ENCODE results near the gene CDC42BPB.

Gene CDC42BPB

DNA sequence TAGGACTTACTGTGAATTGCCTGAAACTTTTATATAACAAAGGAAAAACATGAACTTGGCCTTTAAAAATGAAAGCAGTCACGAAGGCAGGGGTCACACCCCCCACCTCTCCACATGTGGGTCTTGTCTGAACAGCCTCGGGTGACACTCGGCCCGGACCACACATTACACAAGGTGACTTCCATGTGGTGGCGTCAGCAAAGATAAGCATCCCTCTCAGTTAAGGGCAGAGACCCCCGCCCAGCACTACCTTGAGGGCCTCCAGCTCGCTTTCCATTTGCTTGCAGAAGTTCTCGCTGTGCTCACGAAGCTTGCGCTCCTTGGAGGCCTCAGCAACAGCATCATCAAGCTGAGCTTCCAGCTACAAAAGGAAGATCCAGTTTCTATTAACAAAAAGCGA lies 87.4 kb downstream of the CDC42BPB start:
- H3K4me3 ChIP-seq (ENCODE audit: low read length): no peak overlapping the region
- no peaks in the 10 kb centered on the region for H4K20me1 ChIP-seq (ENCODE audit: insufficient read depth, low read length)
- no peaks in the 10 kb centered on the region for H3K27me3 ChIP-seq (replicated peaks; ENCODE audit: insufficient read depth, low read length)
- H3K9me3 ChIP-seq (replicated peaks; ENCODE audit: insufficient read depth, low read length): no peaks in the 10 kb centered on the region
- TF ChIP-seq, protein P1, sequence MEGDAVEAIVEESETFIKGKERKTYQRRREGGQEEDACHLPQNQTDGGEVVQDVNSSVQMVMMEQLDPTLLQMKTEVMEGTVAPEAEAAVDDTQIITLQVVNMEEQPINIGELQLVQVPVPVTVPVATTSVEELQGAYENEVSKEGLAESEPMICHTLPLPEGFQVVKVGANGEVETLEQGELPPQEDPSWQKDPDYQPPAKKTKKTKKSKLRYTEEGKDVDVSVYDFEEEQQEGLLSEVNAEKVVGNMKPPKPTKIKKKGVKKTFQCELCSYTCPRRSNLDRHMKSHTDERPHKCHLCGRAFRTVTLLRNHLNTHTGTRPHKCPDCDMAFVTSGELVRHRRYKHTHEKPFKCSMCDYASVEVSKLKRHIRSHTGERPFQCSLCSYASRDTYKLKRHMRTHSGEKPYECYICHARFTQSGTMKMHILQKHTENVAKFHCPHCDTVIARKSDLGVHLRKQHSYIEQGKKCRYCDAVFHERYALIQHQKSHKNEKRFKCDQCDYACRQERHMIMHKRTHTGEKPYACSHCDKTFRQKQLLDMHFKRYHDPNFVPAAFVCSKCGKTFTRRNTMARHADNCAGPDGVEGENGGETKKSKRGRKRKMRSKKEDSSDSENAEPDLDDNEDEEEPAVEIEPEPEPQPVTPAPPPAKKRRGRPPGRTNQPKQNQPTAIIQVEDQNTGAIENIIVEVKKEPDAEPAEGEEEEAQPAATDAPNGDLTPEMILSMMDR (IDR thresholded peaks at IDR 0.05; ENCODE audit: low read length): no peak
- TF ChIP-seq EZH2 (optimal IDR thresholded peaks at IDR 0.05; ENCODE audit: low read depth, low read length) (no peak), EZH2phosphoT487 (IDR thresholded peaks at IDR 0.05; ENCODE audit: low read length) (no peak)
- H3K4me1 ChIP-seq (ENCODE audit: low read length): no peaks in the 10 kb centered on the region
- no peaks in the 10 kb centered on the region for H3K79me2 ChIP-seq (ENCODE audit: low read length)
- no peak overlapping the region for H3K27ac ChIP-seq (ENCODE audit: low read length)
- H2AFZ ChIP-seq (ENCODE audit: low read length): no peak overlapping the region
- no peak overlapping the region for H3K9ac ChIP-seq (ENCODE audit: low read length)
- H3K9me2 ChIP-seq (replicated peaks; ENCODE audit: insufficient read depth, low read length): no peaks in the 10 kb centered on the region
- no peak for DNase-seq
- no peak overlapping the region for H3K4me2 ChIP-seq (ENCODE audit: low read depth, low read length)
- no peaks in the 10 kb centered on the region for H3F3A ChIP-seq (ENCODE audit: insufficient read depth, low read length)
- H3K36me3 ChIP-seq (replicated peaks; ENCODE audit: insufficient read depth, low read length): no peaks in the 10 kb centered on the region

DNA sequence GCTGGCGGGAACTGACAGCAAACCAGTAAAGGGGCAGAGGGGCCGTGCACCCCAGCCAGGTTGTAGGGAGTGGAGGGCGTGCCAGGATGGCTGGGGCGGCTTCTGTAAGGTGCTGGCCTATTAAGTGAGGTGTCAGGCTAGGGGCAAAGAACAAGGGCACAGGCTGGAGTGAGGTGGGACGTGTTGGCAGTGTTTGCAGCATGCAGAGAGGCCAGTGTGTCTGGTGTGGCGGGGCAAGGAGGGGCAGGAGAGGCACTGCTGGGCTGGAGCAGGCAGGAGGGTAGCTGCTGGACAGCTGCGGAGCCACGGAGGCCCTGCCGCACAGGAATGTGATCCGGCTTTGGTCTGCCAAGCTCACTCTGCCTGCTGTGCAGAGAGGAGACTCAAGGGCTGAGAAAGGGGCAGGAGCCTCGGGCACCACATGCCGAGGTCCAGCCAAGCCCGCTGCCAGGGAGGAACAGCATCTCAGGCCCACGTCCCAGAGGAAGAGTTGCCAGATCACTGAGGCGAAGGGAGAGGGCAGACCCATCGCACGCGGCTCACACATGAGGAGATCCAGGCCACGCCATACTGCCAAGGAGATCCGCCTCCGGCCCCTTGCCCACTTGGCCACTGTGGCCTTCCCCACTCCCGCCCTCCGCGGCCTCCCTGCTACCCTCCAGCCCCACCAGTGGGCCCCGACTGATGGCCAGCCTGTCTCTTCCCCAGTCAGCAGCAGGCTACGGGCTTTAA lies 88.1 kb downstream of the CDC42BPB start:
- H4K20me1 ChIP-seq (ENCODE audit: insufficient read depth, low read length): no peaks in the 10 kb centered on the region
- no peak overlapping the region for H2AFZ ChIP-seq (ENCODE audit: low read length)
- no peak overlapping the region for H3K4me2 ChIP-seq (ENCODE audit: low read depth, low read length)
- no peak for DNase-seq
- no peaks in the 10 kb centered on the region for H3F3A ChIP-seq (ENCODE audit: insufficient read depth, low read length)
- H3K4me3 ChIP-seq (ENCODE audit: low read length): no peak overlapping the region
- no peaks in the 10 kb centered on the region for H3K4me1 ChIP-seq (ENCODE audit: low read length)
- no peaks in the 10 kb centered on the region for H3K27me3 ChIP-seq (replicated peaks; ENCODE audit: insufficient read depth, low read length)
- H3K27ac ChIP-seq (ENCODE audit: low read length): no peak overlapping the region
- no peaks in the 10 kb centered on the region for H3K79me2 ChIP-seq (ENCODE audit: low read length)
- H3K9me2 ChIP-seq (replicated peaks; ENCODE audit: insufficient read depth, low read length): no peaks in the 10 kb centered on the region
- H3K9ac ChIP-seq (ENCODE audit: low read length): no peak overlapping the region
- TF ChIP-seq, protein P1 (IDR thresholded peaks at IDR 0.05; ENCODE audit: low read length): no peak
- TF ChIP-seq EZH2phosphoT487 (IDR thresholded peaks at IDR 0.05; ENCODE audit: low read length): no peak
- TF ChIP-seq EZH2 (optimal IDR thresholded peaks at IDR 0.05; ENCODE audit: low read depth, low read length): no peak
- H3K9me3 ChIP-seq (replicated peaks; ENCODE audit: insufficient read depth, low read length): no peaks in the 10 kb centered on the region
- H3K36me3 ChIP-seq (replicated peaks; ENCODE audit: insufficient read depth, low read length): no peaks in the 10 kb centered on the region

DNA sequence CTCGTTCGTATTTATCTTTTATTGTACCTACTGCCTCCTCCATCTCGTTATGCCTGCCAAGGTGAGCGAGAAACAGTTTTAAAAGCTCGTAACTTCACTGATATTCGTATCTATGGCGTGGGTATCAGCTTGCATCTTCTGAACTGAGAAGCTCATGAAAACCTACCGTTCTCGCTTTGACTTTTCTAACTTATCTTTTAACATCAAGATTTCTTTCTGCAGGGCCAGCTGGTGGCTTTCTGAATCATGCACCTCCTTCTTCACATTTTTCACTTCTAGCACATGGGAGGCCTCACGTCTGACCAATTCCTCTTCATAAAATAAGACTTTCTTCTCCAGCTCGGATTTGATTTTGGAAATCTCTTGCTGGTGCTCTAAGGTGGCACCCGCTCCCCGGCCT lies 89.0 kb downstream of the CDC42BPB start:
- Histone ChIP-seq H2AFZ (ENCODE audit: low read length) (no peak overlapping the region), H3K9me2 (replicated peaks; ENCODE audit: insufficient read depth, low read length) (no peaks in the 10 kb centered on the region), H3K27ac (ENCODE audit: low read length) (no peak overlapping the region), H3K27me3 (replicated peaks; ENCODE audit: insufficient read depth, low read length) (no peaks in the 10 kb centered on the region), H3K4me1 (ENCODE audit: low read length) (no peaks in the 10 kb centered on the region), H3K9me3 (replicated peaks; ENCODE audit: insufficient read depth, low read length) (no peaks in the 10 kb centered on the region), H3F3A (ENCODE audit: insufficient read depth, low read length) (no peaks in the 10 kb centered on the region), H3K4me3 (ENCODE audit: low read length) (no peak overlapping the region), H4K20me1 (ENCODE audit: insufficient read depth, low read length) (no peaks in the 10 kb centered on the region), H3K4me2 (ENCODE audit: low read depth, low read length) (no peak overlapping the region), H3K79me2 (ENCODE audit: low read length) (no peaks in the 10 kb centered on the region), H3K9ac (ENCODE audit: low read length) (no peak overlapping the region), H3K36me3 (replicated peaks; ENCODE audit: insufficient read depth, low read length) (no peaks in the 10 kb centered on the region)
- TF ChIP-seq EZH2phosphoT487 (IDR thresholded peaks at IDR 0.05; ENCODE audit: low read length): no peak
- TF ChIP-seq, protein P1 (IDR thresholded peaks at IDR 0.05; ENCODE audit: low read length): no peak
- TF ChIP-seq EZH2 (optimal IDR thresholded peaks at IDR 0.05; ENCODE audit: low read depth, low read length): no peak
- DNase-seq: no peak
